Measurements from ENCODE around the gene NALF2.

Gene NALF2

GRCh38 chrX:69546417-69546816, 42.3 kb downstream of the NALF2 start:
- TF ChIP-seq CTCF (conservative IDR thresholded peaks at IDR 0.05; ENCODE audit: low read depth, low read length) = no peak
- no peak for DNase-seq (ENCODE audit: low read depth)
- H3K4me3 ChIP-seq (ENCODE audit: low read depth, low read length) = no peak overlapping the region

DNA sequence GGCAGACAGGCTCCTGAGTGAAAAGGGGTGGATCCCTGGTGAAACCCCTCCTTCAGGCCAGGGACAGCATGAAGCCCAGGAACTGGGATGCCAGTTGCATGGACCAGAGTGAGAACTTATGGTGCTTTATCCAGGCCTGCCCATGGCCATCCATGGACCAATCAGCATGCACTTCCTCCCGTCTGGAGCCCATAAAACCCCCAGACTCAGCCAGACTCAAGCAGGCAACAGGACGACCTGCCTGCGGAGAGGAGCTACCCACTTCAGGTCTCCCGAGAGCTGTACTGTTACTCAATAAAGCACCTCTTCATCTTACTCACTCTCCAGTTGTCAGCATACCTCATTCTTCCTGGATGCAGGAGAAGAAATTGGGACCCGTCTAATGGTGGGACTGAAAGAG, 42.9 kb downstream of the NALF2 start:
- DNase-seq (ENCODE audit: low read depth) = no peak
- TF ChIP-seq CTCF (conservative IDR thresholded peaks at IDR 0.05; ENCODE audit: low read depth, low read length) = no peak
- H3K4me3 ChIP-seq (ENCODE audit: low read depth, low read length) = no peak overlapping the region

GRCh38 chrX:69551421-69552009, 47.4 kb downstream of the NALF2 start:
- no peak for TF ChIP-seq CTCF (conservative IDR thresholded peaks at IDR 0.05; ENCODE audit: low read depth, low read length)
- no peak overlapping the region for H3K4me3 ChIP-seq (ENCODE audit: low read depth, low read length)
- DNase-seq (ENCODE audit: low read depth) = no peak

- DNase-seq (ENCODE audit: low read depth) = no peak
- H3K4me3 ChIP-seq (ENCODE audit: low read depth, low read length) = no peak overlapping the region
- TF ChIP-seq CTCF (conservative IDR thresholded peaks at IDR 0.05; ENCODE audit: low read depth, low read length) = no peak
These were observed 48.4 kb downstream of the NALF2 start for GRCh38 chrX:69552512-69552911.

Measured in choroid plexus epithelial cell (primary cell).